Transverse colon (tissue), 4 donors: ENCODE measurements around the gene ANGPTL2. TPM values are rescaled to one million over a fixed set of nuclear protein-coding genes. Genes with fewer than 3 reads are reported as not detected.
"Not testable (repeated sequence)": the region's sequence is repeated elsewhere in the genome, so short reads cannot be mapped to it uniquely, and the experiment has no call there.

Source experiments
- DNase-seq: peaks from one replicate; pipeline ENCODE4 v3.0.0-alpha.2; 2019
- H3K27ac ChIP-seq, 4 donors: fragments of 200-600 bp; sonication (generic); 2 replicates each; pipeline ENCODE4 v1.5.1; 2016 to 2018; ENCODE audit warnings: inconsistent platforms in 4 of 4
- H3K27me3 ChIP-seq: fragments of 200-600 bp; sonication (generic); 2 replicates; pipeline ENCODE4 v1.5.1; 2017; ENCODE audit warnings: inconsistent platforms
- H3K36me3 ChIP-seq, 4 donors: fragments of 200-600 bp; sonication (generic); 2 replicates each; pipeline ENCODE4 v1.5.1; 2017 to 2019; ENCODE audit warnings: inconsistent platforms in 4 of 4
- H3K4me1 ChIP-seq, 4 donors: fragments of 200-600 bp; sonication (generic); 2 replicates each; pipeline ENCODE4 v1.5.1; 2017 to 2020; ENCODE audit warnings: inconsistent platforms in 4 of 4
- H3K4me3 ChIP-seq, 4 donors: fragments of 200-600 bp; sonication (generic); 1 replicate in 1 of 4; 2 replicates in 3 of 4; pipeline versions ENCODE4 v1.5.1 to v1.6.1; 2017 to 2019; ENCODE audit warnings: inconsistent platforms in 4 of 4
- H3K9me3 ChIP-seq, 2 donors: fragments of 200-600 bp; sonication (generic); 2 replicates each; pipeline ENCODE4 v1.5.1; 2017 to 2019; ENCODE audit warnings: inconsistent platforms in 2 of 2
- EP300 ChIP-seq: sonication (generic); formaldehyde crosslinking; IDR thresholded peaks from one replicate; pipeline ENCODE4 v1.6.1; 2017; ENCODE audit warnings: antibody characterized with exemption, low read depth
- POLR2A ChIP-seq: fragments of 450-650 bp; IDR thresholded peaks from one replicate; pipeline ENCODE4 v1.6.1; 2016; ENCODE audit warnings: antibody characterized with exemption, mild to moderate bottlenecking, moderate library complexity
- POLR2AphosphoS5 ChIP-seq, 3 donors: sonication (generic); formaldehyde crosslinking; IDR thresholded peaks; one replicate each; pipeline ENCODE4 v1.6.1; 2016; ENCODE audit warnings: antibody characterized with exemption in 3 of 3
- WGBS, 2 donors: methylation state at CpG; one replicate each; pipeline ENCODE4 v1.1.5; 2018; ENCODE audit warnings: low coverage in 1 of 2; 5-methylcytosine and 5-hydroxymethylcytosine counted together
- in situ Hi-C, 4 donors: fragments of 200-750 bp; cut with MboI; loops; one replicate each; pipeline versions ENCODE4 v1.15.0 to v1.15.1; 2017; ENCODE audit warnings: low sequenced_read_pairs in 3 of 4, low pct_ligation_motif_present in 1 of 4, low pct_unique_long_range_greater_than_20kb in 1 of 4
- intact Hi-C: fragments of 100-400 bp; cut with DNase I; formaldehyde crosslinking; loops from one replicate; pipeline ENCODE4 v1.15.1; 2023; ENCODE audit warnings: low total_unique reads
- total RNA-seq, 4 donors: library from RNA; depleted of rRNA; stranded (reverse); fragments of >200 nt; gene quantifications; one replicate each; pipeline ENCODE4 v1.1.0, GENCODE V29; 2016
- TF ChIP-seq, protein P1 (sequence below), 5 experiments: fragments of 200-600 bp in 3 of 5; fragments of 450-650 bp in 2 of 5; sonication (generic) in 3 of 5; IDR thresholded peaks; 1 replicate in 2 of 5; 2 replicates in 3 of 5; pipeline ENCODE4 v1.5.1; 2016 to 2017; ENCODE audit warnings: antibody characterized with exemption in 5 of 5, inconsistent platforms in 3 of 5, mild to moderate bottlenecking in 2 of 5, moderate library complexity in 1 of 5

Gene ANGPTL2
- total RNA-seq, 4 donors from 2014 or later, result 11.0 to 30.8 (median 13.1) TPM

DNA sequence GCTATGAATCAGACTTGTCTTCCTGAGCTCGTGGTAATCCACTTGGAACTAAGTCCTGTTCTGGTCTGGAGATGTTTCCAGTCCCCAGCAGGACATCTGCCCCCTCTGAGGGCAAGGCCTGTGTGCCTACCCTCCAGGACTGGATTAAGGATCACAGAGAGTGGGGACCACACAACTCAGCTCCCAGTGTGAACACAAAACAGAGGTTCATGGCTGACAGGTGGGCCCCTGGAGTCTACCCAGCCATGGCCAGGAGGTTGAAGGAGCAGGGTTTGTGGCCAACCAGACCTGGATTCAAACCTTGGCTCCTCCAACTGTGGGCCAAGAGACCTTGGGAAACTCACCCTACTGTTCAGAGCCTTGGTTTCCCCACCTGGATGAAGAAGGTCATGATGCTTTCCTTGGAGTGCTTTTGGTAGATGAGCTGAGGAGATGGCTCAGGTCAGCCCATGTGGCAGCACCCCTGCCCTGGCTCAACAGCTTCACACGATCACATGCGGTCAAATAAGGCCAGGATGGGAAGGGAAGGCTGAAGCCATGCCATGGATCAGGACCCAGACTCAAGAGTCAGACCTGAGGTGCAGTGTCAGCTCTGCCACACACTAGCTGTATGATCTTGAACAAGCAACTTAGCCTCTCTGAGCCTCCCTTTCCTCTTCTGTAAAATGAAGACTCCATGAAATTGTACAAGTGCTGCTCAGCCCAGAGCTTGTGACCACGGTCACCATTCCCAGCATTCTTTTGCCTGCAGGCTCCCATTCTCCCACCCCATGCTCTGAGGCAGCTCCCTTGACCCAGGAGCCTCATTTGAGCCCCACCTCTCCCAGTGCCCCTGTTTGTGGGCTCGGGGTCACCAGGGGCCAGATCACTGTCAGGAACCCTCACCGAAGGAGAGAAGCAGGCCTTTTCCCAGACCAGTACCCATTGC lies 27.3 kb upstream of the ANGPTL2 start:
- Histone ChIP-seq H3K4me1 (peaks cover 6 to 11% (median 8%) of the 10 kb centered on the region in 4 donors), H3K27me3 (no peaks in the 10 kb centered on the region), H3K27ac (no peak overlapping the region), H3K9me3 (no peaks in the 10 kb centered on the region), H3K36me3 (no peaks in the 10 kb centered on the region), H3K4me3 (no peak overlapping the region)
- TF ChIP-seq POLR2A, result no peak
- no peak for TF ChIP-seq EP300
- no peak for TF ChIP-seq POLR2AphosphoS5 (IDR thresholded peaks at IDR 0.05)
- TF ChIP-seq, protein P1, sequence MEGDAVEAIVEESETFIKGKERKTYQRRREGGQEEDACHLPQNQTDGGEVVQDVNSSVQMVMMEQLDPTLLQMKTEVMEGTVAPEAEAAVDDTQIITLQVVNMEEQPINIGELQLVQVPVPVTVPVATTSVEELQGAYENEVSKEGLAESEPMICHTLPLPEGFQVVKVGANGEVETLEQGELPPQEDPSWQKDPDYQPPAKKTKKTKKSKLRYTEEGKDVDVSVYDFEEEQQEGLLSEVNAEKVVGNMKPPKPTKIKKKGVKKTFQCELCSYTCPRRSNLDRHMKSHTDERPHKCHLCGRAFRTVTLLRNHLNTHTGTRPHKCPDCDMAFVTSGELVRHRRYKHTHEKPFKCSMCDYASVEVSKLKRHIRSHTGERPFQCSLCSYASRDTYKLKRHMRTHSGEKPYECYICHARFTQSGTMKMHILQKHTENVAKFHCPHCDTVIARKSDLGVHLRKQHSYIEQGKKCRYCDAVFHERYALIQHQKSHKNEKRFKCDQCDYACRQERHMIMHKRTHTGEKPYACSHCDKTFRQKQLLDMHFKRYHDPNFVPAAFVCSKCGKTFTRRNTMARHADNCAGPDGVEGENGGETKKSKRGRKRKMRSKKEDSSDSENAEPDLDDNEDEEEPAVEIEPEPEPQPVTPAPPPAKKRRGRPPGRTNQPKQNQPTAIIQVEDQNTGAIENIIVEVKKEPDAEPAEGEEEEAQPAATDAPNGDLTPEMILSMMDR (IDR thresholded peaks at IDR 0.05), result no peak
- intact Hi-C loops, result no loop called here
- WGBS, 2 donors, result 98 to 100% methylated on average over 1 to 6 of the region's 6 CpGs
- in situ Hi-C loops, result no loop called here
- DNase-seq, result no peak

GRCh38 chr9:127149010-127149409 lies 26.6 kb upstream of the ANGPTL2 start:
- intact Hi-C loops, result no loop called here
- no peak overlapping the region for H3K4me3 ChIP-seq
- TF ChIP-seq, protein P1 (IDR thresholded peaks at IDR 0.05), result no peak
- TF ChIP-seq POLR2AphosphoS5 (IDR thresholded peaks at IDR 0.05), result no peak
- TF ChIP-seq POLR2A, result no peak
- no peak for TF ChIP-seq EP300
- 95% methylated on average over 7 of the region's 7 CpGs; no CpG with 5 or more reads in 1 of the 2 donors for WGBS, 2 donors
- no peaks in the 10 kb centered on the region for H3K36me3 ChIP-seq
- peaks cover under 1 to 4% (median 2%) of the 10 kb centered on the region in 4 donors for H3K4me1 ChIP-seq
- H3K9me3 ChIP-seq, result no peaks in the 10 kb centered on the region
- in situ Hi-C loops, result no loop called here
- no peaks in the 10 kb centered on the region for H3K27me3 ChIP-seq
- no peak for DNase-seq
- no peak overlapping the region for H3K27ac ChIP-seq

DNA sequence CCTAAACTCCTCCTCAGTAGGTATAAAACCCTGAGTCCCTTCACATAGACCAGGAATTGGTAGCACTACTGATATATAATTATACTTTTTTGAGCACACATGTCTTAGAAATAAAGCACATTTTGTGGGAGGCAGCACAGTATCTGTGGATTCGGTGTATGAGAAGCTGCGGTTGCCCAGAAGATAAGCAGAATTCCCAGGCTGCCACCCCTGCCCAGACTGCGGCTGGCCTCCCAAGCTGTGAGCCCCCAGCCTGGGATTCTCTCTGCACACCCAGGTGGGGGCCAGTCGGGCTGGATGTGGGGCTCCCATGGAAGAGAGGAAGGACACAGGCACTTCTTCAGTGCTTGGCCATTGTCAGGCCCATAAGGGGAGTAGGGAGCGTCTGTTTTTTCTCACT lies 25.6 kb upstream of the ANGPTL2 start:
- H3K27ac ChIP-seq, result no peak overlapping the region
- H3K4me1 ChIP-seq, result no peaks in the 10 kb centered on the region
- H3K36me3 ChIP-seq, result no peaks in the 10 kb centered on the region
- H3K27me3 ChIP-seq, result no peaks in the 10 kb centered on the region
- no peaks in the 10 kb centered on the region for H3K9me3 ChIP-seq
- in situ Hi-C loops (no loop called here), intact Hi-C loops (no loop called here)
- TF ChIP-seq, protein P1 (IDR thresholded peaks at IDR 0.05), result no peak
- DNase-seq, result no peak
- 88 to 100% methylated on average over 1 to 5 of the region's 5 CpGs for WGBS, 2 donors
- H3K4me3 ChIP-seq, result no peak overlapping the region

DNA sequence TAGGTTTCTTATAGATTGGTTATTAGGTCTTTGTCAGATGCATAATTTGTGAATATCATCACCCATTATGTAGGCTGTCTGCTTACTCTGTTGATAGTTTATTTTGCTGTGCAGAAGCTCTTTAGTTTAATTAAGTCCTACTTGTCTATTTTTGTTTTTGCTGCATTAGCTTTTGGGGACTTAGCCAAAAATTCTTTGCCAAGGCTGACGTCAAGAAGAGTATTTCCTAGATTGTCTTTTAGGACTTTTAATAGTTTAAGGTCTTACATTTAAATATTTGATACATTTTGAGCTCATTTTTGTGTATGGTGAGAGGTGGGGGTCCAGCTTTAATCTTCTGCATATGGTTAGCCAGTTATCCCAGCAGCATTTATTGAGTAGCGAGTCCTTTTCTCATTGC lies 24.8 kb upstream of the ANGPTL2 start:
- DNase-seq, result no peak
- Histone ChIP-seq H3K4me1 (no peaks in the 10 kb centered on the region), H3K36me3 (no peaks in the 10 kb centered on the region), H3K9me3 (no peaks in the 10 kb centered on the region), H3K4me3 (no peak overlapping the region), H3K27ac (no peak overlapping the region), H3K27me3 (no peaks in the 10 kb centered on the region)
- intact Hi-C loops (no loop called here), in situ Hi-C loops (no loop called here)
- TF ChIP-seq POLR2AphosphoS5 (IDR thresholded peaks at IDR 0.05), result no peak
- TF ChIP-seq EP300, result no peak
- TF ChIP-seq POLR2A, result no peak
- TF ChIP-seq, protein P1 (IDR thresholded peaks at IDR 0.05), result no peak
- WGBS, 2 donors, result 81 to 87% methylated on average over 2 of the region's 2 CpGs

DNA sequence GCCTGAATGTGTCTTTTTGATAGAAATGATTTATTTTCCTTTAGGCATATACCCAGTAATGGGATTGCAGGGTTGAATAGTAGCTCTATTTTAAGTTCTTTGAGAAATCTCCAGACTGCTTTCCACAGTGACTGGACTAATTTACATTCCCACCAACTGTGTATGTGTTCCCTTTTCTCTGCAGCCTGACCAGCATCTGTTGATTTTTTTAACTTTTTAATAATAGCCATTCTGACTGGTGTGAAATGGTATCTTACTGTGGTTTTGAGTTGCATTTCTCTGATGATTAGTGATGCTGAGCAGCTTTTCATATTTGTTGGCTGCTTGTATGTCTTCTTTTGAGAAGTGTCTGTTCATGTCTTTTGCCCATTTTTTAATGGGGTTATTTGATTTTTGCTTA lies 24.4 kb upstream of the ANGPTL2 start:
- H3K27me3 ChIP-seq, H3K4me1 ChIP-seq, H3K4me3 ChIP-seq, H3K27ac ChIP-seq, in situ Hi-C loops, H3K9me3 ChIP-seq, DNase-seq, H3K36me3 ChIP-seq, intact Hi-C loops: not testable (repeated sequence)
